Neural cell (in vitro differentiated cells): ENCODE data around the gene COL5A1. TPM values are rescaled to one million over a fixed set of nuclear protein-coding genes. Genes with fewer than 3 reads are reported as not detected.

Experiments used
- H2AFZ ChIP-seq: fragments of 200-600, 300-800 bp; sonication (generic), shearing (Covaris generic); 2 replicates; pipeline ENCODE4 v1.6.0; 2014; ENCODE audit warnings: low read depth, mild to moderate bottlenecking, antibody characterized with exemption, low read length, moderate library complexity
- H3F3A ChIP-seq: fragments of 200-600 bp; shearing (Covaris generic); 2 replicates; pipeline ENCODE4 v1.6.1; 2016; ENCODE audit warnings: mild to moderate bottlenecking, moderate library complexity, mixed read lengths, antibody characterized with exemption, low read length; ENCODE audit not compliant: insufficient read depth, poor library complexity, severe bottlenecking
- H3K27ac ChIP-seq: fragments of 200-600, 300-800 bp; sonication (generic), shearing (Covaris generic); 2 replicates; pipeline ENCODE4 v1.5.1; 2014; ENCODE audit warnings: mild to moderate bottlenecking, low read length, moderate library complexity
- H3K27me3 ChIP-seq: fragments of 300-800, 200-600 bp; sonication (generic), shearing (Covaris generic); 2 replicates; pipeline ENCODE4 v1.6.0; 2014; ENCODE audit warnings: mild to moderate bottlenecking, low read depth, low read length, moderate library complexity; ENCODE audit not compliant: insufficient read depth
- H3K36me3 ChIP-seq: fragments of 300-800, 200-600 bp; sonication (generic), shearing (Covaris generic); 2 replicates; pipeline ENCODE4 v1.5.1; 2014; ENCODE audit warnings: mild to moderate bottlenecking, antibody characterized with exemption, low read length, moderate library complexity; ENCODE audit not compliant: insufficient read depth
- H3K4me2 ChIP-seq: fragments of 300-800, 200-600 bp; sonication (generic), shearing (Covaris generic); 2 replicates; pipeline ENCODE4 v1.6.0; 2014; ENCODE audit warnings: mild to moderate bottlenecking, low read length
- H3K4me3 ChIP-seq: fragments of 300-800, 200-600 bp; sonication (generic), shearing (Covaris generic); 2 replicates; pipeline ENCODE4 v1.5.1; 2014; ENCODE audit warnings: mild to moderate bottlenecking, low read length, moderate library complexity
- H3K79me2 ChIP-seq: fragments of 200-600 bp; shearing (Covaris generic); replicated peaks from 2 replicates; pipeline ENCODE4 v1.6.0; 2014; ENCODE audit warnings: mild to moderate bottlenecking, low read length, moderate library complexity; ENCODE audit not compliant: insufficient read depth
- H3K9ac ChIP-seq: fragments of 300-800, 200-600 bp; sonication (generic), shearing (Covaris generic); 2 replicates; pipeline ENCODE4 v1.6.1; 2016; ENCODE audit warnings: mild to moderate bottlenecking, low read length, mixed read lengths
- H3K9me2 ChIP-seq: fragments of 200-600 bp; shearing (Covaris generic); 2 replicates; pipeline ENCODE4 v1.6.1; 2016; ENCODE audit warnings: mild to moderate bottlenecking, low read length, mixed read lengths; ENCODE audit not compliant: insufficient read depth
- H3K9me3 ChIP-seq: fragments of 200-600, 300-800 bp; sonication (generic), shearing (Covaris generic); 2 replicates; pipeline ENCODE4 v1.6.1; 2016; ENCODE audit warnings: mild to moderate bottlenecking, mixed run types, low read length, moderate library complexity, mixed read lengths
- H4K20me1 ChIP-seq: fragments of 200-600 bp; shearing (Covaris generic); 2 replicates; pipeline ENCODE4 v1.6.1; 2016; ENCODE audit warnings: mild to moderate bottlenecking, mixed run types; ENCODE audit not compliant: insufficient read depth
- CTCF ChIP-seq: fragments of 450-650 bp; IDR thresholded peaks from 2 replicates; pipeline ENCODE4 v1.5.1; 2014; ENCODE audit warnings: antibody characterized with exemption, mild to moderate bottlenecking, moderate library complexity; ENCODE audit not compliant: poor library complexity, severe bottlenecking
- EP300 ChIP-seq: fragments of 450-650 bp; conservative IDR thresholded peaks from 2 replicates; pipeline ENCODE4 v1.6.1; 2014; ENCODE audit warnings: antibody characterized with exemption, mild to moderate bottlenecking, moderate library complexity; ENCODE audit not compliant: poor library complexity, severe bottlenecking
- EZH2 ChIP-seq: fragments of 200-600, 300-800 bp; shearing (Covaris generic), sonication (generic); IDR thresholded peaks from 2 replicates; pipeline ENCODE4 v1.6.1; 2014; ENCODE audit warnings: antibody characterized with exemption, low read length, borderline replicate concordance, mild to moderate bottlenecking; ENCODE audit not compliant: insufficient read depth, poor library complexity, severe bottlenecking
- MXI1 ChIP-seq: fragments of 450-650 bp; conservative IDR thresholded peaks from 2 replicates; pipeline ENCODE4 v1.6.1; 2014; ENCODE audit warnings: antibody characterized with exemption, mild to moderate bottlenecking; ENCODE audit not compliant: poor library complexity, severe bottlenecking
- POLR2AphosphoS5 ChIP-seq: IDR thresholded peaks from 2 replicates; pipeline ENCODE4 v1.6.1; 2012
- RAD21 ChIP-seq: fragments of 450-650 bp; conservative IDR thresholded peaks from 2 replicates; pipeline ENCODE4 v1.6.1; 2014; ENCODE audit warnings: antibody characterized with exemption, mild to moderate bottlenecking, moderate library complexity
- REST ChIP-seq: IDR thresholded peaks from 2 replicates; pipeline ENCODE4 v1.6.1; 2012; ENCODE audit warnings: borderline replicate concordance
- SMC3 ChIP-seq: fragments of 450-650 bp; conservative IDR thresholded peaks from 2 replicates; pipeline ENCODE4 v1.6.1; 2014; ENCODE audit warnings: antibody characterized with exemption, mild to moderate bottlenecking, moderate library complexity; ENCODE audit not compliant: poor library complexity
- TAF1 ChIP-seq: IDR thresholded peaks from 2 replicates; pipeline ENCODE4 v1.6.1; 2012; ENCODE audit warnings: low read depth
- polyA plus RNA-seq: library from polyadenylated mRNA; depleted of rRNA; stranded (reverse); fragments of >200 nt; gene quantifications from 2 replicates; pipeline ENCODE4 v1.2.3, GENCODE V29; 2014

Gene COL5A1
- polyA plus RNA-seq, 1 donor from 2014 or later, result not detected

GRCh38 chr9:134633362-134634142 lies 8.1 kb upstream of the COL5A1 start:
- no peak for TF ChIP-seq RAD21
- TF ChIP-seq EZH2, result no peak
- no peak for TF ChIP-seq CTCF
- no peak for TF ChIP-seq EP300
- TF ChIP-seq SMC3, result no peak
- TF ChIP-seq POLR2AphosphoS5, result no peak
- no peak for TF ChIP-seq TAF1
- TF ChIP-seq MXI1, result no peak
- no peak for TF ChIP-seq REST
- no peaks in the 10 kb centered on the region for H3K9me3 ChIP-seq
- H3K79me2 ChIP-seq, result no peaks in the 10 kb centered on the region
- H3K9me2 ChIP-seq, result no peaks in the 10 kb centered on the region
- H3K27ac ChIP-seq, result no peak overlapping the region
- no peaks in the 10 kb centered on the region for H3K27me3 ChIP-seq
- no peaks in the 10 kb centered on the region for H4K20me1 ChIP-seq
- no peaks in the 10 kb centered on the region for H3F3A ChIP-seq
- no peak overlapping the region for H3K9ac ChIP-seq
- no peak overlapping the region for H3K4me3 ChIP-seq
- H2AFZ ChIP-seq, result no peak overlapping the region
- no peaks in the 10 kb centered on the region for H3K36me3 ChIP-seq
- no peak overlapping the region for H3K4me2 ChIP-seq

- Histone ChIP-seq H2AFZ (no peak overlapping the region), H4K20me1 (no peaks in the 10 kb centered on the region)
Measured at GRCh38 chr9:134634176-134634575, 7.4 kb upstream of the COL5A1 start.

More at GRCh38 chr9:134634176-134634575, 7.4 kb upstream of the COL5A1 start:
- Histone ChIP-seq H3K9ac (no peak overlapping the region), H3K4me2 (no peak overlapping the region), H3K79me2 (no peaks in the 10 kb centered on the region), H3K27ac (no peak overlapping the region), H3K4me3 (no peak overlapping the region), H3K27me3 (no peaks in the 10 kb centered on the region), H3K36me3 (no peaks in the 10 kb centered on the region), H3K9me2 (no peaks in the 10 kb centered on the region), H3F3A (no peaks in the 10 kb centered on the region), H3K9me3 (no peaks in the 10 kb centered on the region)
- no peak for TF ChIP-seq MXI1
- TF ChIP-seq CTCF, result no peak
- no peak for TF ChIP-seq SMC3
- no peak for TF ChIP-seq EP300
- no peak for TF ChIP-seq TAF1
- TF ChIP-seq EZH2, result no peak
- TF ChIP-seq RAD21, result no peak
- TF ChIP-seq POLR2AphosphoS5, result no peak
- TF ChIP-seq REST, result no peak
